Limb (tissue), 2 donors: Measurements from ENCODE around the gene DMBT1.
A peak's percentile ranks its signal among the peaks of the same experiment; 100 is the strongest.
"Not testable (repeated sequence)": the region's sequence is repeated elsewhere in the genome, so short reads cannot be mapped to it uniquely, and the experiment has no call there.

Source experiments
- DNase-seq, 2 donors: peaks; one replicate each; pipeline ENCODE4 v3.0.0-alpha.2; 2016; ENCODE audit errors: extremely low spot score in 2 of 2

Gene DMBT1

DNA sequence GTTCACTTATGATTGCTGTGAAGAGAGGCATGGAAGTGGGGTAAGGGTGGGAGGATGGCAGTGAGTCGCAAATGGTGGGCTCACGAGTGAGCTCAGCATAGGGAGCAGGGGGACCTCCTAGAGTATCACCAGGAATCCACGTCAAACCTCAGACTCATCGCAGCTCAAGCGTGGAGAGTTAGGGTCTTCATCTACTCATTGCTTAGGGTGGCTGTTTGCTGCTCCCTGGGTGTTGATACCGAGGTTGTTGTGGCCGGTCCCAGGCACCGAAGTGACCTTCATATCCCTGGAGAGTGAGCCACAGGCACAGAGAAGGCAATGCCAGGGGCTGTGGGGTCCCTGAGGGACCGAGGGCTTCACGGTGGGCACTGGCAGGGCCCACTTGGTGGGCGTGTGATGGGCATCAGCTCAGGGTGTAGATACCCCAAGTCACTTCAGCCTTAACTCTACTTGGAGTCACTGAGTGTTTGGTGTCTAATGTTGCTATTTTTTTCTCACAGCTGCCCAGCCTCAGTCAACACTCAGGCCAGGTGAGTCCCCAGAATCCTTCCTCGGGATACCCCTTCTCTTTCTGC lies 16.8 kb downstream of the DMBT1 start:
- no peak for DNase-seq

- not testable (repeated sequence) for DNase-seq
Observed at GRCh38 chr10:122586070-122586469, 25.5 kb downstream of the DMBT1 start.

- no peak for DNase-seq
Observed at GRCh38 chr10:122587098-122587760, 26.7 kb downstream of the DMBT1 start.

GRCh38 chr10:122588381-122588780 lies 27.8 kb downstream of the DMBT1 start:
- no peak for DNase-seq

- no peak for DNase-seq
Observed at GRCh38 chr10:122590153-122590552, 29.6 kb downstream of the DMBT1 start.

DNA sequence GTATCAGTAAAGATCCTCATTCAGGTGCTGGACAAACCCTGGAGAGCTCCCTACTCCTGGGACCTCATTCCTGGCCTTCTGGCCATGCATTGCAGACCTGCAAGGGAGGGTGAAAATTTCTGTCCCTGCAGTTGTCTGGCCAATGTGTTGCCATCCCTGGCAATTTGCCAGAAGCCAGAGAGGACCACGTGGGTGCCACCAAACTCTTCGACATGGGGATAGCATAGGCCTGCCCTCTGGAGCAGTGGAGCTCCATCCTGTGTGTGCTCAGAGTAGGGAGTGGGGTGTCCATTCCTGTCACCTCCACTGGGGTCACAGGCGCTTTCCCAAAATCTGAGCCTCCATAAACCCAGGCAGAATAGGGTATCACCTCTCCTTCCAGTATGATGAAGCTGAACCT lies 31.2 kb downstream of the DMBT1 start:
- DNase-seq = no peak

DNA sequence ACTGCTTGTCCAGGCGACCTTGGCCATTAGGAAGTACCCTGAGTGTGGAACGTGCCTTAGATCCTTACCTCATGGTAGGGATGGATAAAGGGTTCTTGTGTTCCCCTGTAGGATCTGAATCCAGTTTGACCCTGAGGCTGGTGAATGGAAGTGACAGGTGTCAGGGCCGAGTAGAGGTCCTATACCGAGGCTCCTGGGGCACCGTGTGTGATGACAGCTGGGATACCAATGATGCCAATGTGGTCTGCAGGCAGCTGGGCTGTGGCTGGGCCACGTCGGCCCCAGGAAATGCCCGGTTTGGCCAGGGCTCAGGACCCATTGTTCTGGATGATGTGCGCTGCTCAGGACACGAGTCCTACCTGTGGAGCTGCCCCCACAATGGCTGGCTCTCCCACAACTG lies 31.6 kb downstream of the DMBT1 start:
- DNase-seq = no peak

DNA sequence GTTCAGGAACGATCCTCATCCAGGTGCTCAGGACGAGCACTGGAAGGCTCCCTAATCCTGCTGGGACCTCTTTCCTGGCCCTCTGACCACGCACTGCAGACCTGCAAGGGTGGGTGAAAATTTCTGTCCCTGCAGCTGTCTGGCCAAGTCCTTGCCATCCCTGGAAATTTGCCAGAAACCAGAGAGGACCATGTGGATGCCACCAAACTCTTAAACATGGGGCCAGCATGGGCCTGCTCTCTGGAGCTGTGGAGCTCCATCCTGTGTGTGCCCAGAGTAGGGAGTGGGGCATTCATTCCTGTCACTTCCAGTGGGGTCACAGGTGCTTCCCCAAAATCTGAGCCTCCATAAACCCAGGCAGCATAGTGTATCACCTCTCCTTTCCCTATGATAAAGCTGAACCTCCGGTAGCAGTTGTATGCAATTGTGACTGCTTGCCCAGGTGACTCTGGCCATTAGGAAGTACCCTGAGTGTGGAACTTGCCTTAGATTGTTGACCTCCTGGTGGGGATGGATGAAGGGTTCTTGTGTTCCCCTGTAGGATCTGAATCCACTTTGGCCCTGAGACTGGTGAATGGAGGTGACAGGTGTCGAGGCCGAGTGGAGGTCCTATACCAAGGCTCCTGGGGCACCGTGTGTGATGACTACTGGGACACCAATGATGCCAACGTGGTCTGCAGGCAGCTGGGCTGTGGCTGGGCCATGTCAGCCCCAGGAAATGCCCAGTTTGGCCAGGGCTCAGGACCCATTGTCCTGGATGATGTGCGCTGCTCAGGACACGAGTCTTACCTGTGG lies 57.1 kb downstream of the DMBT1 start:
- DNase-seq = no peak

- no peak for DNase-seq
Observed at GRCh38 chr10:122618461-122619165, 58.1 kb downstream of the DMBT1 start.

GRCh38 chr10:122620961-122621360 lies 60.4 kb downstream of the DMBT1 start:
- not testable (repeated sequence) for DNase-seq

GRCh38 chr10:122624546-122624945 lies 64.0 kb downstream of the DMBT1 start:
- DNase-seq = no peak

GRCh38 chr10:122630526-122630925 lies 70.0 kb downstream of the DMBT1 start:
- no peak for DNase-seq

- DNase-seq = peak in 1 of 2 donors; percentile 60
Observed at GRCh38 chr10:122632031-122632430, 71.5 kb downstream of the DMBT1 start.

DNA sequence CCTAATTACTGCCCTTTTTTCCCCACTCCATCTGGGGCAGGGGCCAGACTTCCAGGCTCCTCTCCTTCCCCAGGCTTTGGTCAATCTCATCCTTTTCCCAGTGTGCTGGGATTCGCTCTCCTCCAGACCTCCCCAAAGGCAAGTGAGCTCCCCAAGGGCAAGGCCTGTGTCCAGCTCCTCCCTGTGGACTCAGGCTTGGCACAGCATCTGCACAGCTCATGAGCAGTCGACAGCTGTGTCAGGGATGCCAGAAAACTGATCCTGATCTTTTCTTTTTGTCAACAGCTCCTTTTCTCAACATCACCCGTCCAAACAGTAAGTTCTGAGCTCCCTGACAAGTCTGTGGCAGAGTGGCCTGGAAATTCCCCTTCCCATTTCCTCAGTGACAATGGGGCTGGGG lies 72.0 kb downstream of the DMBT1 start:
- no peak for DNase-seq

GRCh38 chr10:122636953-122637352 lies 76.4 kb downstream of the DMBT1 start:
- no peak for DNase-seq

DNA sequence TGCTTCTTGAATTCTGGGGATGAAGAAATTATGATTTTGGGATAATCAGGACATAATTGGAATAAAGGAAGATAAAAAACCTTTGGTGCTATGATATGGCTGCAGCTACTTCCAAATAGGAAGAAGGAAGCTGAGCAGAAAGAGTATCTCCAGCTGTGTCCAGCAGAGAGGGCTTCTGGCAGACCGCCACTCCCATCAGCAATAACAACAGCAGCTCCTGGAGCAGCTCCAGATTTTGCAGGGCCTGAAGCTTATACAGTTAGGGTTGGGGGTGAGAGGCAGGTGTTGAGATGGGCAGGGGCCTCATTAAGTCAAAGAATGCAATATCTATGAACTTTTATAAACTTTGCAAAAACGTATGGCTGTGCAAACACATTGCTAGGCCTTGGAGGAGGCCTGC lies 76.8 kb downstream of the DMBT1 start:
- DNase-seq = peak; percentile 34 to 52

- no peak for DNase-seq
Observed at GRCh38 chr10:122638106-122638505, 77.6 kb downstream of the DMBT1 start.

GRCh38 chr10:122639801-122640200 lies 79.2 kb downstream of the DMBT1 start:
- no peak for DNase-seq

GRCh38 chr10:122640921-122641320 lies 80.4 kb downstream of the DMBT1 start:
- DNase-seq = no peak

- DNase-seq = peak in 1 of 2 donors; percentile 7
Observed at GRCh38 chr10:122642726-122643605, 82.4 kb downstream of the DMBT1 start.

DNA sequence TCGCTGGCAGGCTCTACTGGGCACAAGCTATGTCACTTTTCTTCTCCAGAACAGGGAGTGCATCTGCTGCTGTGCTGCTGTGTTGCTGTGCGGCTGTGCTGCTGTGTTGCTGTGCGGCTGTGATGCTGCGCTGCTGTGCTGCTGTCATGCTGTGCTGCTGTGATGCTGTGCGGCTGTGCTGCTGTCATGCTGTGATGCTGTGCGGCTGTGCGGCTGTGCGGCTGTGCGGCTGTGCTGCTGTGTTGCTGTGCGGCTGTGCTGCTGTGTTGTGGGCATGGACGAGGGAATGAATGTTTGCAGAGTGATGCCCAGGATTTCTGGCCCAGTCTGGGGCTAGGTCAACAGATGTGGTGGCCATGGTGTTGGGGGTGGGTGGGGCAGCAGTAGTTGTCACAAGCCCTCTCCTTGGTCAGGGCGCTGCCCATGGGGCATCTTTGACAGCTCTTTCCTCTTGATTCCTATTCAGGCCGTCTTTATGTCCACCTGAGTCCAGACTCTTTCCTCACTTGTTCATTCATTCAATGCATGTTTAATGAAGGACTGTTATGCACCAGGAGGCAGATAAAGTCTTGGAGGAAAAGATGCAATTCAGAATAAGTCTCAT lies 83.5 kb downstream of the DMBT1 start:
- DNase-seq = no peak
